Hepatic stellate cell (primary cell): ENCODE data around the gene B4GALNT3.
A peak's percentile ranks its signal among the peaks of the same experiment; 100 is the strongest.

Experiments
- DNase-seq: peaks from one replicate; pipeline ENCODE4 v3.0.0; 2011; ENCODE audit warnings: low spot score

The B4GALNT3 gene

GRCh38 chr12:559906-560455 is 100.2 kb downstream of the B4GALNT3 start:
- no peak for DNase-seq

- no peak for DNase-seq
Measured at GRCh38 chr12:560691-561390, 101.1 kb downstream of the B4GALNT3 start.

- no peak for DNase-seq
Measured at GRCh38 chr12:561391-561705, 101.6 kb downstream of the B4GALNT3 start.

- no peak for DNase-seq
Measured at GRCh38 chr12:561908-562593, 102.3 kb downstream of the B4GALNT3 start.

- DNase-seq, result no peak
Measured at GRCh38 chr12:562634-563033, 102.9 kb downstream of the B4GALNT3 start.

- no peak for DNase-seq
Measured at GRCh38 chr12:563250-563781, 103.6 kb downstream of the B4GALNT3 start.

GRCh38 chr12:563787-564298 is 104.1 kb downstream of the B4GALNT3 start:
- no peak for DNase-seq

- DNase-seq, result no peak
Measured at GRCh38 chr12:565161-565560, 105.4 kb downstream of the B4GALNT3 start.

GRCh38 chr12:565589-566105 is 105.9 kb downstream of the B4GALNT3 start:
- no peak for DNase-seq

GRCh38 chr12:568486-568885 is 108.7 kb downstream of the B4GALNT3 start:
- DNase-seq, result no peak

GRCh38 chr12:569091-569676 is 109.4 kb downstream of the B4GALNT3 start:
- DNase-seq, result no peak

- DNase-seq, result peak; percentile 99
Measured at GRCh38 chr12:569803-570434, 110.2 kb downstream of the B4GALNT3 start.

GRCh38 chr12:570435-570920 is 110.7 kb downstream of the B4GALNT3 start:
- peak; percentile 99 for DNase-seq

GRCh38 chr12:570921-571794 is 111.4 kb downstream of the B4GALNT3 start:
- DNase-seq, result no peak

- no peak for DNase-seq
Measured at GRCh38 chr12:571795-572531, 112.2 kb downstream of the B4GALNT3 start.

- no peak for DNase-seq
Measured at GRCh38 chr12:572532-572899, 112.8 kb downstream of the B4GALNT3 start.

GRCh38 chr12:573232-573631 is 113.5 kb downstream of the B4GALNT3 start:
- no peak for DNase-seq

GRCh38 chr12:574475-575128 is 114.9 kb downstream of the B4GALNT3 start:
- no peak for DNase-seq

GRCh38 chr12:575129-575502 is 115.4 kb downstream of the B4GALNT3 start:
- no peak for DNase-seq
